HCT116 (cell line): Measurements from ENCODE around the gene KCTD2. TPM values are rescaled to one million over a fixed set of nuclear protein-coding genes. Genes with fewer than 3 reads are reported as not detected.

Experiments
- ATAC-seq: fragments of 200-7000 bp; cut with Tn5 transposase; 2 replicates; pipeline ENCODE4 v1.9.1; 2020; ENCODE audit warnings: mild to moderate bottlenecking, moderate library complexity
- BruUV-seq: library from RNA; stranded (reverse); fragments of 400-500 nt; replicated peaks from 2 replicates; lab custom pipeline; 2021; lab: Mats Ljungman, UMichigan
- CTCF ChIA-PET: fragments of 300-600 bp; sonication (Branson Sonifier 250); formaldehyde crosslinking; loops from one replicate; lab custom pipeline; 2021; ENCODE audit warnings: antibody characterized with exemption; lab: Charles Lee
- POLR2A ChIA-PET: fragments of 300-600, 350-600 bp; sonication (Branson Sonifier 250); formaldehyde crosslinking; loops from one replicate; lab custom pipeline; 2021; ENCODE audit warnings: antibody characterized with exemption; lab: Charles Lee
- RAD21 ChIA-PET, 2 experiments: fragments of 300-600 bp; sonication (Branson Sonifier 250); formaldehyde crosslinking; loops; one replicate each; lab custom pipeline; 2023; ENCODE audit warnings: low total read pairs in 2 of 2; ENCODE audit not compliant: uncharacterized antibody in 2 of 2, unreplicated experiment in 2 of 2, low non-redundant PET in 1 of 2; lab: Charles Lee
- DNase-seq: peaks from one replicate; pipeline ENCODE4 v3.0.0-alpha.2; 2010; ENCODE audit warnings: low read depth, low spot score
- H2AFZ ChIP-seq: fragments of 200-600 bp; shearing (Covaris generic), sonication (generic); 2 replicates; pipeline ENCODE4 v1.6.1; 2017; ENCODE audit warnings: low read depth, mixed run types, mixed read lengths, antibody characterized with exemption, low read length; ENCODE audit not compliant: poor library complexity, severe bottlenecking
- H3K27ac ChIP-seq: 2 replicates; pipeline ENCODE4 v1.5.1; 2012; ENCODE audit warnings: low read depth, low read length
- H3K27me3 ChIP-seq: fragments of 200-600 bp; sonication (generic); 2 replicates; pipeline ENCODE4 v1.6.1; 2016; ENCODE audit warnings: mixed run types, low read length, mixed read lengths; ENCODE audit not compliant: insufficient read depth
- H3K36me3 ChIP-seq, 2 experiments: fragments of 200-500 bp in 1 of 2; fragments of 200-600 bp in 1 of 2; sonication (Bioruptor generic) in 1 of 2; sonication (generic) in 1 of 2; 2 replicates each; pipeline versions ENCODE4 v1.5.1 to v1.6.1; 2014 to 2016; ENCODE audit warnings: low read length in 2 of 2, inconsistent platforms in 1 of 2, mixed read lengths in 1 of 2, mixed run types in 1 of 2; ENCODE audit not compliant: insufficient read depth in 2 of 2, control insufficient read depth in 1 of 2
- H3K4me1 ChIP-seq, 2 experiments: fragments of 200-600 bp in 1 of 2; sonication (generic) in 1 of 2; 2 replicates each; pipeline versions ENCODE4 v1.5.1 to v1.6.1; 2012 to 2017; ENCODE audit warnings: low read length in 2 of 2, inconsistent platforms in 1 of 2, mild to moderate bottlenecking in 1 of 2, mixed read lengths in 1 of 2, mixed run types in 1 of 2, moderate library complexity in 1 of 2; ENCODE audit not compliant: insufficient read depth in 2 of 2, control insufficient read depth in 1 of 2
- H3K4me2 ChIP-seq: fragments of 200-600 bp; sonication (generic); 2 replicates; pipeline ENCODE4 v1.6.1; 2017; ENCODE audit warnings: mixed run types, low read length, mixed read lengths
- H3K4me3 ChIP-seq, 2 experiments: fragments of 200-600 bp in 1 of 2; sonication (generic) in 1 of 2; replicated peaks in 1 of 2; 2 replicates each; pipeline ENCODE4 v1.5.1; 2011 to 2016; ENCODE audit warnings: low read length in 2 of 2, control low read depth in 1 of 2, low read depth in 1 of 2, mild to moderate bottlenecking in 1 of 2, mixed read lengths in 1 of 2, mixed run types in 1 of 2
- H3K79me2 ChIP-seq: fragments of 200-600 bp; sonication (generic); 2 replicates; pipeline ENCODE4 v1.6.1; 2017; ENCODE audit warnings: mild to moderate bottlenecking, mixed run types, low read length, moderate library complexity, mixed read lengths; ENCODE audit not compliant: insufficient read depth
- H3K9ac ChIP-seq: fragments of 200-600 bp; sonication (generic); 2 replicates; pipeline ENCODE4 v1.6.1; 2016; ENCODE audit warnings: low read length, mixed read lengths
- H3K9me2 ChIP-seq: fragments of 200-600 bp; sonication (generic), shearing (Covaris generic); 2 replicates; pipeline ENCODE4 v1.6.1; 2017; ENCODE audit warnings: mixed run types, mild to moderate bottlenecking, moderate library complexity; ENCODE audit not compliant: insufficient read depth
- H3K9me3 ChIP-seq, 2 experiments: fragments of 200-500 bp in 1 of 2; fragments of 200-600 bp in 1 of 2; sonication (Bioruptor generic) in 1 of 2; sonication (generic) in 1 of 2; 2 replicates each; pipeline ENCODE4 v1.6.1; 2014 to 2017; ENCODE audit warnings: low read length in 2 of 2, mixed read lengths in 2 of 2, inconsistent platforms in 1 of 2, low read depth in 1 of 2, mild to moderate bottlenecking in 1 of 2, mixed run types in 1 of 2, moderate library complexity in 1 of 2; ENCODE audit not compliant: control insufficient read depth in 1 of 2, insufficient read depth in 1 of 2
- H4K20me1 ChIP-seq: fragments of 200-600 bp; sonication (generic), shearing (Covaris generic); 2 replicates; pipeline ENCODE4 v1.6.1; 2017; ENCODE audit warnings: mixed run types, mild to moderate bottlenecking, moderate library complexity; ENCODE audit not compliant: insufficient read depth
- CBX3 ChIP-seq: IDR thresholded peaks from 2 replicates; pipeline ENCODE4 v1.6.1; 2012; ENCODE audit warnings: low read depth
- EGR1 ChIP-seq: IDR thresholded peaks from 2 replicates; pipeline ENCODE4 v1.6.1; 2012; ENCODE audit warnings: low read depth
- EZH2phosphoT487 ChIP-seq: fragments of 200-600 bp; IDR thresholded peaks from 2 replicates; pipeline ENCODE4 v1.6.1; 2018; ENCODE audit warnings: antibody characterized with exemption, borderline replicate concordance
- POLR2A ChIP-seq: IDR thresholded peaks from 2 replicates; pipeline ENCODE4 v1.7.0; 2011; ENCODE audit warnings: borderline replicate concordance; ENCODE audit not compliant: insufficient read depth, insufficient read length; ENCODE audit errors: extremely low read depth
- POLR2AphosphoS5 ChIP-seq: IDR thresholded peaks from 2 replicates; pipeline ENCODE4 v1.6.1; 2011; ENCODE audit warnings: mild to moderate bottlenecking, low read depth, low read length, moderate library complexity
- SIN3A ChIP-seq: IDR thresholded peaks from 2 replicates; pipeline ENCODE4 v1.6.1; 2012; ENCODE audit warnings: low read depth
- SRF ChIP-seq: IDR thresholded peaks from 2 replicates; pipeline ENCODE4 v1.6.1; 2012; ENCODE audit warnings: low read depth
- YY1 ChIP-seq: IDR thresholded peaks from 2 replicates; pipeline ENCODE4 v1.6.1; 2011; ENCODE audit warnings: low read length, low read depth, moderate library complexity, mild to moderate bottlenecking; ENCODE audit not compliant: insufficient replicate concordance; ENCODE audit errors: extremely low read depth
- ZFX ChIP-seq: fragments of 450-650 bp; IDR thresholded peaks from 2 replicates; pipeline ENCODE4 v1.6.1; 2017
- ZNF274 ChIP-seq: fragments of 200-500 bp; sonication (Bioruptor generic); IDR thresholded peaks from 2 replicates; pipeline ENCODE4 v1.6.1; 2014; ENCODE audit warnings: mild to moderate bottlenecking, low read depth, low read length, inconsistent platforms
- intact Hi-C: fragments of 100-400 bp; cut with micrococcal nuclease; formaldehyde crosslinking; loops from 2 replicates; pipeline ENCODE4 v1.10.0; 2022
- total RNA-seq: library from RNA; stranded (reverse); gene quantifications from one replicate; pipeline ENCODE4 v1.2.1, GENCODE V29; 2021; ENCODE audit not compliant: unreplicated experiment
- TF ChIP-seq, protein P1 (sequence below): IDR thresholded peaks from 2 replicates; pipeline ENCODE4 v1.6.1; 2011; ENCODE audit warnings: mild to moderate bottlenecking, low read length, moderate library complexity; ENCODE audit not compliant: insufficient replicate concordance; ENCODE audit errors: extremely low read depth
- TF ChIP-seq, protein P2 (sequence below): IDR thresholded peaks from 2 replicates; pipeline ENCODE4 v1.6.1; 2012

Gene KCTD2
- total RNA-seq, 1 experiment from 2014 or later, result 23.3 TPM

DNA sequence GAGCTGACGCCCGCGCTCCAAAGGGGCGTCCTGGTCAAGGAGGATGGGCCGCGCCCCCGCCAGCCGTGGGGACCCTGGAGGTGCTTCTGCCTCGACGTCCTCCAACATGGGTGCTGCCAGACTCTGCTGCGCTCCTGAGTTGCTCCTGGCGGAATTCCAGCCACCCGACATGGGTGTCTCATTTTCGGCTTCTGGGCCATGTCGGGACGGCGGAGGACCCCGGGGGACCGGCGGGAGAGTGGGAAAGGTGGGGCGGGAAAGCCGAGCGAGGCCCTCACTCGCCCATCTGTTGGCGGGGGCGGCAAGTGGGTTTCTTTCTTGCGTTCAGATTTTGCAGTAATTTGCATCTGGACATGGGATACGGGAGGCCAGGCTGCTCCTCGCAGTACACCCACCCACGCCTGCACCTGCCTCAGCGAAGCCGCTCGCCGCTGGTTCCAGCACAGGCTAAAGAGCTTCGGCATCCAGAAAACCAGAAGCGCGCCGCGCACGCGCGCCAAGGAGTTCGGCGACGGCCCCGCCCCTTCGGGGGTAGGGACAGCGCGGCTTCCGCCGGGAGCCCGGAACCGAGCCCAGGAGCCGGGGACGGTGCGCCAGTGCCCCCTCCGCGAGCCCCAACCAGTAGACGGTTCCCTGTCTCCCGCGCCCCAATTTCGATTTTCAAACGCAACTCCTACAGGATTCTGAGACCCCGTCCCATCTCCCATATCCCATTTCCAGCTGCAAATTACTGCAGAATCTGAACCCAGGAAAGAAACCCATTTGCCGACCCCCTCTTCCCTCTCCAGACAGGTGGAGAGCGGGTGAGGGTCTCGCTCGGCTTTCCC is 62.6 kb downstream of the KCTD2 start, which contains the start of gene ARMC7 (continued):
- TF ChIP-seq, protein P1, sequence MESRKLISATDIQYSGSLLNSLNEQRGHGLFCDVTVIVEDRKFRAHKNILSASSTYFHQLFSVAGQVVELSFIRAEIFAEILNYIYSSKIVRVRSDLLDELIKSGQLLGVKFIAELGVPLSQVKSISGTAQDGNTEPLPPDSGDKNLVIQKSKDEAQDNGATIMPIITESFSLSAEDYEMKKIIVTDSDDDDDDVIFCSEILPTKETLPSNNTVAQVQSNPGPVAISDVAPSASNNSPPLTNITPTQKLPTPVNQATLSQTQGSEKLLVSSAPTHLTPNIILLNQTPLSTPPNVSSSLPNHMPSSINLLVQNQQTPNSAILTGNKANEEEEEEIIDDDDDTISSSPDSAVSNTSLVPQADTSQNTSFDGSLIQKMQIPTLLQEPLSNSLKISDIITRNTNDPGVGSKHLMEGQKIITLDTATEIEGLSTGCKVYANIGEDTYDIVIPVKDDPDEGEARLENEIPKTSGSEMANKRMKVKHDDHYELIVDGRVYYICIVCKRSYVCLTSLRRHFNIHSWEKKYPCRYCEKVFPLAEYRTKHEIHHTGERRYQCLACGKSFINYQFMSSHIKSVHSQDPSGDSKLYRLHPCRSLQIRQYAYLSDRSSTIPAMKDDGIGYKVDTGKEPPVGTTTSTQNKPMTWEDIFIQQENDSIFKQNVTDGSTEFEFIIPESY, result peak; percentile 33
- TF ChIP-seq POLR2A, result peak; percentile 87
- TF ChIP-seq EGR1, result peak; percentile 91

DNA sequence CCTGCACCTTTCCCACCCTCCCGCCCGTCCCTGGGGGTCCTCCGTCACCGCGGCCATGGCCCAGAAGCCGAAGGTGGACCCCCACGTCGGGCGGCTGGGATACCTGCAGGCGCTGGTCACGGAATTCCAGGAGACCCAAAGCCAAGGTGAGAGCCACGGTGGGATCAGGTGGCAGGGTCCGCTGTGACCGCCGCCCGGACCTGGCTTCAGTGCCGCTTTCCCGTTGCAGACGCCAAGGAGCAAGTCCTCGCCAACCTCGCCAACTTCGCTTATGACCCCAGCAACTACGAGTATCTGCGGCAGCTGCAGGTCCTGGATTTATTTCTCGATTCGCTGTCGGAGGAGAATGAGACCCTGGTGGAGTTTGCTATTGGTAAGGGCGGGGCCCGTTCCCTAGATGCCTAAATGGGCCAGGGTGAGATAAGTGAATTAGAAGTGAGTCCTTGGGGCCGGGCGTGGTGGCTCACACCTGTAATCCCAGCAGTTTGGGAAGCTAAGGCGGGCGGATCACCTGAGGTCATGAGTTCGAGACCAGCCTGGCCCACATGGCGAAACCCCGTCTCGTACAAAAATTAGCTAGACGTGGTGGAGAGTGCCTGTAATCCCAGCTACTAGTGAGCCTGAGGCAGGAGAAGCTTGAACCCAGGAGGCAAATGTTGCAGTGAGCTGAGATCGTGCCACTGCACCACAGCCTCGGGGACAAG is 63.4 kb downstream of the KCTD2 start:
- TF ChIP-seq, protein P2, sequence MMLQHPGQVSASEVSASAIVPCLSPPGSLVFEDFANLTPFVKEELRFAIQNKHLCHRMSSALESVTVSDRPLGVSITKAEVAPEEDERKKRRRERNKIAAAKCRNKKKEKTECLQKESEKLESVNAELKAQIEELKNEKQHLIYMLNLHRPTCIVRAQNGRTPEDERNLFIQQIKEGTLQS, result no peak
- TF ChIP-seq EZH2phosphoT487 (no peak), YY1 (no peak), POLR2A (no peak), POLR2AphosphoS5 (peak; percentile 25; the same call in 1 of the 2 replicates), ZNF274 (no peak), ZFX (no peak), SRF (no peak), SIN3A (no peak), CBX3 (peak; percentile 52; the same call in 1 of the 2 replicates)
- TF ChIP-seq, protein P1, result no peak
- BruUV-seq, result TSS peak; percentile 34
- peak overlapping the region; percentile 72 for H3K27ac ChIP-seq

More for the DNA sequence above, 63.4 kb downstream of the KCTD2 start:
- DNase-seq (no peak), ATAC-seq (peak; percentile 18)
- ChIA-PET RAD21 (interaction anchor here (0.6 to 1.0 kb wide), 6 partner anchors 20 to 122 kb away, joined by 3 to 9 read pairs (median 4); partner anchors contain the start of gene SLC16A5 (in 1 of the 2)), CTCF (interaction anchor here (0.8 to 2.9 kb wide), 13 partner anchors 21 to 302 kb away, joined by 3 to 14 read pairs (median 5); partner anchors contain the start of gene NT5C), POLR2A (interaction anchor here (0.6 to 1.7 kb wide), 14 partner anchors 9 to 237 kb away, joined by 3 to 13 read pairs (median 5); partner anchors contain the start of genes FDXR, NT5C, NUP85 and SLC16A5)
- Histone ChIP-seq H2AFZ (no peak overlapping the region), H3K4me3 (peak overlapping the region; percentile 81 to 91), H3K79me2 (peaks cover 46% of the 10 kb centered on the region), H3K9me2 (no peaks in the 10 kb centered on the region), H4K20me1 (no peaks in the 10 kb centered on the region; the same call in 1 of the 2 replicates), H3K36me3 (peaks cover 0 to 17% of the 10 kb centered on the region in 2 experiments; a peak in 3 of 4 replicates), H3K9me3 (no peaks in the 10 kb centered on the region), H3K27me3 (no peaks in the 10 kb centered on the region), H3K4me1 (peaks cover 15 to 46% of the 10 kb centered on the region in 2 experiments), H3K4me2 (peak overlapping the region; percentile 89), H3K9ac (peak overlapping the region; percentile 82)
- intact Hi-C loops, result loop anchor here (2.0 to 10.0 kb wide), 2 partner anchors 150 to 154 kb away; partner anchors contain the start of genes GGA3 and MRPS7
